A673 (cell line): Measurements from ENCODE around the gene MICAL1.

Source experiments
- CTCF ChIP-seq: fragments of 300-800, 200-600 bp; sonication (generic); conservative IDR thresholded peaks from 2 replicates; pipeline ENCODE4 v1.5.1; 2017; ENCODE audit warnings: low read depth, mild to moderate bottlenecking, antibody characterized with exemption, low read length, moderate library complexity, mixed read lengths
- EZH2 ChIP-seq: fragments of 200-600 bp; sonication (generic); IDR thresholded peaks from 2 replicates; pipeline ENCODE4 v1.6.1; 2017; ENCODE audit warnings: borderline replicate concordance, low read depth, mild to moderate bottlenecking, mixed read lengths, antibody characterized with exemption, low read length; ENCODE audit not compliant: poor library complexity, severe bottlenecking

DNA sequence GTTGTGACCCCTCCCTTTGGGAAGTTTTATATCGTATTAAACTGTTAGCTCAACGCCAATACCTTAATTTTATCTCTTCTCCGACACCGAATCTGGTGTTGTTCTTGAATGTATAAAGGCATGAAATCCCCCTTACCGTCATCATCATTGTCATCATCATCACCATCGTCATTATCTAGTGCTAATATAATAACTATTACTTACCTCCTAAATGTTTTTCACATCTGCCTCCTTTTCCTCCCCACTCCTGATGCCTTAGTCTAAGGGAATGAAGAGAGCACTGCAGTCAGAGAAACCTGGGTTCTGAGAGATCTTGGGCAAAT lies 28.1 kb upstream of the MICAL1 start:
- TF ChIP-seq CTCF: no peak
- no peak for TF ChIP-seq EZH2
